Esophagus squamous epithelium (tissue), 4 donors: Measurements from ENCODE around the gene ST8SIA6.

Experiments
- CTCF ChIP-seq, 6 experiments: fragments of 450-650 bp in 4 of 6; fragments of 200-600 bp in 2 of 6; sonication (generic) in 2 of 6; IDR thresholded peaks; one replicate each; pipeline ENCODE4 v1.5.1; 2016 to 2019; ENCODE audit warnings: antibody characterized with exemption in 6 of 6, mild to moderate bottlenecking in 4 of 6, moderate library complexity in 4 of 6
- POLR2A ChIP-seq, 4 donors: fragments of 450-650 bp; IDR thresholded peaks; one replicate each; pipeline ENCODE4 v1.6.1; 2017; ENCODE audit warnings: antibody characterized with exemption in 4 of 4, mild to moderate bottlenecking in 4 of 4, moderate library complexity in 3 of 4

GRCh38 chr10:17435187-17435586 lies 19.2 kb downstream of the ST8SIA6 start:
- no peak for TF ChIP-seq CTCF (IDR thresholded peaks at IDR 0.05)
- no peak for TF ChIP-seq POLR2A (IDR thresholded peaks at IDR 0.05)
